Activated CD8-positive, alpha-beta memory T cell treated with anti-CD3 and anti-CD28 coated beads, Interleukin-2, amount 50 U/mL, for 24 hours (primary cell): ENCODE data around the gene CLNS1A.
"Not testable (repeated sequence)": the region's sequence is repeated elsewhere in the genome, so short reads cannot be mapped to it uniquely, and the experiment has no call there.

Experiments
- DNase-seq: peaks from one replicate; pipeline ENCODE4 v3.0.0-alpha.2; 2020; ENCODE audit errors: extremely low read depth

The CLNS1A gene

GRCh38 chr11:77619576-77620198, 17.9 kb downstream of the CLNS1A start:
- no peak for DNase-seq

GRCh38 chr11:77617892-77618291, 19.7 kb downstream of the CLNS1A start:
- no peak for DNase-seq

GRCh38 chr11:77611921-77612320, 25.7 kb downstream of the CLNS1A start:
- no peak for DNase-seq

- no peak for DNase-seq
Observed at GRCh38 chr11:77609234-77609633, 28.4 kb downstream of the CLNS1A start.

- no peak for DNase-seq
Observed at GRCh38 chr11:77604281-77604680, 33.3 kb downstream of the CLNS1A start.

GRCh38 chr11:77602381-77603088, 35.1 kb downstream of the CLNS1A start:
- DNase-seq: no peak

GRCh38 chr11:77598195-77598594, 39.4 kb downstream of the CLNS1A start:
- no peak for DNase-seq

- no peak for DNase-seq
Observed at GRCh38 chr11:77596626-77597025, 41.0 kb downstream of the CLNS1A start.

GRCh38 chr11:77593883-77594282, 43.7 kb downstream of the CLNS1A start:
- DNase-seq: no peak

- no peak for DNase-seq
Observed at GRCh38 chr11:77592727-77593126, 44.9 kb downstream of the CLNS1A start.

- no peak for DNase-seq
Observed at GRCh38 chr11:77590194-77590782, 47.3 kb downstream of the CLNS1A start.

- DNase-seq: peak; percentile 18
Observed at GRCh38 chr11:77589521-77590193, 47.9 kb downstream of the CLNS1A start, which contains the start of gene AQP11. Gene AQP11, plus strand, starts transcription at chr11:77589953. Its CDS starts 40 bp downstream, at chr11:77589993.

GRCh38 chr11:77589181-77589520, 48.4 kb downstream of the CLNS1A start:
- DNase-seq: no peak

- DNase-seq: no peak
Observed at GRCh38 chr11:77580712-77581337, 56.8 kb downstream of the CLNS1A start.

- not testable (repeated sequence) for DNase-seq
Observed at GRCh38 chr11:77575428-77575827, 62.2 kb downstream of the CLNS1A start.

GRCh38 chr11:77570896-77571295, 66.7 kb downstream of the CLNS1A start:
- DNase-seq: not testable (repeated sequence)

- no peak for DNase-seq
Observed at GRCh38 chr11:77569676-77570070, 67.9 kb downstream of the CLNS1A start.

- DNase-seq: no peak
Observed at GRCh38 chr11:77568916-77569675, 68.5 kb downstream of the CLNS1A start.

GRCh38 chr11:77568306-77568705, 69.3 kb downstream of the CLNS1A start:
- DNase-seq: no peak
